ENCODE measurements around the gene CDC23.
"Not testable (repeated sequence)": the region's sequence is repeated elsewhere in the genome, so short reads cannot be mapped to it uniquely, and the experiment has no call there.

Gene CDC23

DNA sequence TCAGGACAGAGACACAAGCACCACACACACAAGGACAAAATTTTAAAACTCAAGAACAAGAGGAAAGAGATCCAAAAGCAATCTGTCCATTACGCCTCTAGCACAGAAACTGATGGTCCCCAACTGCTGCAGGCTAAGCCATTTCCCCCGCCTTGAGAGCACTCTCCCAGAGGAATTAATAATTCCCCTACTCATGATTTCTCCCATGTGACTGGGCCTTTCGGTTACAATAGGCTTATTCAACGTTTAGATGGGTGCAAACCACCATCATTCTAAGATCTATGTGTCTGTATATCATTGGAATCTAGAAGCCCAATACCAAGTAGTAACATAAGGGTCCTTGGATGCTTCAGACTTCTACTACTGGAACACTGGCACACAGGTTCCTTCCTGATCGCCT lies 53.5 kb downstream of the CDC23 start:
- TF ChIP-seq, protein P1, sequence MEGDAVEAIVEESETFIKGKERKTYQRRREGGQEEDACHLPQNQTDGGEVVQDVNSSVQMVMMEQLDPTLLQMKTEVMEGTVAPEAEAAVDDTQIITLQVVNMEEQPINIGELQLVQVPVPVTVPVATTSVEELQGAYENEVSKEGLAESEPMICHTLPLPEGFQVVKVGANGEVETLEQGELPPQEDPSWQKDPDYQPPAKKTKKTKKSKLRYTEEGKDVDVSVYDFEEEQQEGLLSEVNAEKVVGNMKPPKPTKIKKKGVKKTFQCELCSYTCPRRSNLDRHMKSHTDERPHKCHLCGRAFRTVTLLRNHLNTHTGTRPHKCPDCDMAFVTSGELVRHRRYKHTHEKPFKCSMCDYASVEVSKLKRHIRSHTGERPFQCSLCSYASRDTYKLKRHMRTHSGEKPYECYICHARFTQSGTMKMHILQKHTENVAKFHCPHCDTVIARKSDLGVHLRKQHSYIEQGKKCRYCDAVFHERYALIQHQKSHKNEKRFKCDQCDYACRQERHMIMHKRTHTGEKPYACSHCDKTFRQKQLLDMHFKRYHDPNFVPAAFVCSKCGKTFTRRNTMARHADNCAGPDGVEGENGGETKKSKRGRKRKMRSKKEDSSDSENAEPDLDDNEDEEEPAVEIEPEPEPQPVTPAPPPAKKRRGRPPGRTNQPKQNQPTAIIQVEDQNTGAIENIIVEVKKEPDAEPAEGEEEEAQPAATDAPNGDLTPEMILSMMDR (IDR thresholded peaks at IDR 0.05; ENCODE audit: control extremely low read depth, extremely low read depth, low read depth, missing control alignments): no peak
- POLR2A ChIA-PET: interaction anchor here (0.9 kb wide), 1 partner anchor 79 kb away, joined by 3 read pairs; no protein-coding TSS in a partner anchor
- CTCF ChIA-PET: no interaction called here
- no peak for DNase-seq (ENCODE audit: extremely low spot score)

DNA sequence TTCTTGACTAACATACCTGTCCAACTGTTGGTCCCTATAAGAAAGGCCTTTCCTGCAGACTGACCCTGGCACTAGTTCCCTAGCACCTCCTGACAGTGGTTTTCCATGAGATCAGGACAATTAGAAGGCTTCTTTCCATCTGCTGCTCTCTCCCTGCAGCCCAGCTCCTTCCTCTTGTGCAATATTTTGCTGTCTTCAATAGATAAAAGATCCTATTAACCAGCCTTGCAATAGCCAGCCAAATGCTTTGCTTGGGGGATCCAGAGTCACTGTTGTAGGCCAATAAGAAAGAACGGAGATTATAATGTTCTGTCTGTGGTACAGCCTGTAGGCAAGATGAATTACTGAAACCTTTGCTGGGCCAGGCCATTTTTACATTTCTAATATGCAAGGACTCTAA lies 55.5 kb downstream of the CDC23 start:
- TF ChIP-seq, protein P1 (IDR thresholded peaks at IDR 0.05; ENCODE audit: control extremely low read depth, extremely low read depth, low read depth, missing control alignments): no peak
- ChIA-PET CTCF (no interaction called here), POLR2A (no interaction called here)
- no peak for DNase-seq (ENCODE audit: extremely low spot score)

DNA sequence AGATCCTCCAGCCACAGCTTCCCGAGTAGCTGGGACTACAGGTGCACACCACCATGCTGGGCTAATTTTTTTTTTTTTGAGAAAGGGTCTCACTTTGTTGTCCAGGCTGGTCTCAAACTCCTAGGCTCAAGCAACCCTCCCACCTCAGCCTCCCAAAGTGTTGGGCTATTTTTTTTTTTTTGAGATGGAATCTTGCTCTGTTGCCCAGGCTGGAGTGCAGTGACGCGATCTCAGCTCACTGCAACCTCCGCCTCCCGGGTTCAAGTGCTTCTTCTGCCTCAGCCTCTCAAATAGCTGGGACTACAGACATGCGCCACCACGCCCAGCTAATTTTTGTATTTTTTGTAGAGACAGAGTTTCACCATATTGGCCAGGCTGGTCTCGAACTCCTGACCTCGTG lies 57.1 kb downstream of the CDC23 start:
- POLR2A ChIA-PET: interaction anchor here (0.7 kb wide), 1 partner anchor 361 kb away, joined by 5 read pairs; no protein-coding TSS in a partner anchor
- CTCF ChIA-PET; DNase-seq (ENCODE audit: extremely low spot score): not testable (repeated sequence)

DNA sequence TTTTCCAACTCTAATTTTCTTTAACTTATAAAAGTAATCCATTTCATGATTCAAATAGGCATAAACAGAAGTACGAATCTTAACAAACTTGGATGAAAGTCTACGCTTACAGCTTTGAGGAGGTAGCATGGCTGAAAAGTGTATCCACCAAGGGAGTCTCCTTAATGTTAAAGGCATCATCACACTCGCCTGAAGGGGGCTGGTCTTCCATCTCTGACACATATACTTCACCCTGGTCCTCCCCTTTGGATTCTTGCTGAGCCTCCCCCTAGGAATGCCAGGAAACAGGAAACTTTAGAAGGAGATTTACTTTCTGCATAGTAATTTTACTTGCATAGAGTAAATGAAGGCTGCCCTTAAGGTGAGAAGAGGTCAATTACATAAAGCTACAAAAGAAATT lies 63.6 kb downstream of the CDC23 start:
- POLR2A ChIA-PET: no interaction called here
- CTCF ChIA-PET: interaction anchor here (0.9 to 3.0 kb wide), 7 partner anchors 9 to 111 kb away, joined by 3 to 13 read pairs (median 5); no protein-coding TSS in a partner anchor
- TF ChIP-seq, protein P1 (IDR thresholded peaks at IDR 0.05; ENCODE audit: control extremely low read depth, extremely low read depth, low read depth, missing control alignments): no peak
- no peak for DNase-seq (ENCODE audit: extremely low spot score)

DNA sequence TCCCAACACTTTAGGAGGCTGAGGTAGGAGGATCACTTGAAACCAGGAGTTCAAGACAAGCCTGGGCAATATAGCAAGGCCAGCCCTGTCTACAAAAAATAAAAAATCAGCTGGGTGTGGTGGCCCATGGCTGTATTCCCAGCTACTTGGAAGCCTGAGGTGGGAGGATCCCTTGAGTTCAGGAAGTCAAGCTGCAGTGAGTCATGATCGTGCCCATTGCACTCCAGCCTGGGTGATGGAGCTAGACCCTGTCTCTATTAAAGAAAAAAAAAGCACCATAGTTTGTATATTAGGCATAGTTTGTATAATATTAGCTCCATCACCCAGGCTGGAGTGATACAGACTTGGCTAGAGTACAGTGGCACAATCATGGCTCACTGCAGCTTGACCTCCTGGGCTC lies 64.3 kb downstream of the CDC23 start:
- DNase-seq (ENCODE audit: extremely low spot score): no peak
- TF ChIP-seq, protein P1 (IDR thresholded peaks at IDR 0.05; ENCODE audit: control extremely low read depth, extremely low read depth, low read depth, missing control alignments): no peak
- CTCF ChIA-PET: interaction anchor here (1.2 to 3.0 kb wide), 4 partner anchors 15 to 79 kb away, joined by 4 to 13 read pairs (median 6); no protein-coding TSS in a partner anchor
- POLR2A ChIA-PET: no interaction called here

DNA sequence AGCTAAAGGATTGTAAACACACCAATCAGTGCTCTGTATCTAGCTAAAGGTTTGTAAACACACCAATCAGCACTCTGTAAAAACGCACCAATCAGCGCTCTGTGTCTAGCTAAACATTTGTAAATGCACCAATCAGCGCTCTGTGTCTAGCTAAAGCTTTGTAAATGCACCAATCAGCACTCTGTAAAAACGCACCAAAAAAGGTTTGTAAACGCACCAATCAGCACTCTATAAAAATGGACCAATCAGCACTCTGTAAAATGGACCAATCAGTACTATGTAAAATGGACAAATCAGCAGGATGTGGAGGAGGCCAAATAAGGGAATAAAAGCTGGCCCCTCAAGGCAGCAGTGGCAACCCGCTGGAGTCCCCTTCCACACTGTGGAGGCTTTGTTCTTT lies 69.5 kb downstream of the CDC23 start:
- POLR2A ChIA-PET; DNase-seq (ENCODE audit: extremely low spot score): not testable (repeated sequence)
- CTCF ChIA-PET: interaction anchor here (0.6 to 1.2 kb wide), 5 partner anchors 66 to 483 kb away, joined by 3 to 4 read pairs (median 3); no protein-coding TSS in a partner anchor

DNA sequence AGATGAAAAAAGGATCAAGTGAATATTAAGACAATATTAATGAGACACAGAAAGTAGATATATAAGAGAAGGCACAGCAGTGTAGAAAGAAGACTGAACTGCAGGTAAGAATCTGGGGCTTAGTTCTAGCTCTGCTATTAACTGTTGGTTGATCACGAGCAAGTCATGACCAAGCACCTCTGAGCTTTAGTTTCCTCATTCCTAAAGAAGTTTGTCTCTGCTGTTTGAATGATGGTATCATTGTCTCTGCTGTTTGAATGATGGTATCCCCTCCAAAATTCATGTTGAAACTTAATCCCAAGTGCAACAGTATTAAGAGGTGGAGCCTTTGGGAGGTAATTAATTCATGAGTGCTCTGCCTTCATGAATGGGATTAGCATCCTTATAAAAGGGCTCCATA lies 71.4 kb downstream of the CDC23 start:
- DNase-seq (ENCODE audit: extremely low spot score): no peak
- CTCF ChIA-PET: no interaction called here
- POLR2A ChIA-PET: no interaction called here
- TF ChIP-seq, protein P1 (IDR thresholded peaks at IDR 0.05; ENCODE audit: control extremely low read depth, extremely low read depth, low read depth, missing control alignments): no peak

DNA sequence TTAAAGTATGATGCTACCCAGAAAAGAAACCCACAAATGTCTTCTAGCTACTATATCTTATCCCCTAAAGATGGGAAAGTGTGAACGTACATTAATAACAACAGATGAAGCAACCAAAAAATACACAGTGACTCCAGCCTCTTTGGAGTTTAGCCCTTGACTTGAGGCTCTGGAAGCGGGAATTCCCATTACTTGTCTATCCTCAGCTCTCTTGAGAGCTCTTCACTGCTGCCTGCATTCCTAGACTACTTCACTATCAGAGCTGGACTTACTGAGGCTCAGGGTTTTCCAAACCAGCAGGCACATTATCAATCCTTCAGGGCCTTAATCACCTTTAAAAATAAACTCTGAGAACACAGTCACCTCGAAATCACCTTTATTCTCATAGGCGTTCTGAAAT lies 72.9 kb downstream of the CDC23 start:
- DNase-seq (ENCODE audit: extremely low spot score): no peak
- POLR2A ChIA-PET: no interaction called here
- CTCF ChIA-PET: interaction anchor here (0.7 to 1.9 kb wide), 7 partner anchors 10 to 104 kb away, joined by 3 to 10 read pairs (median 5); no protein-coding TSS in a partner anchor

More for the DNA sequence above, 72.9 kb downstream of the CDC23 start:
- TF ChIP-seq, protein P1 (IDR thresholded peaks at IDR 0.05; ENCODE audit: control extremely low read depth, extremely low read depth, low read depth, missing control alignments): no peak
